Stimulated activated CD4-positive, alpha-beta T cell treated with anti-CD3 and anti-CD28 coated beads, Interleukin-12 subunit alpha, Interleukin-12 subunit beta, amount 100 ng/mL, for 24 hours (primary cell): ENCODE results near the gene CSNK1G1.
"Not testable (repeated sequence)": the region's sequence is repeated elsewhere in the genome, so short reads cannot be mapped to it uniquely, and the experiment has no call there.

ENCODE experiments used
- DNase-seq, 2 experiments: peaks; one replicate each; pipeline ENCODE4 v3.0.0-alpha.2; 2020; ENCODE audit warnings: low read depth in 2 of 2

Gene CSNK1G1

GRCh38 chr15:64349375-64349774 lies 6.6 kb downstream of the CSNK1G1 start:
- DNase-seq = no peak

GRCh38 chr15:64348455-64348854 lies 7.5 kb downstream of the CSNK1G1 start:
- no peak for DNase-seq

GRCh38 chr15:64346242-64346641 lies 9.7 kb downstream of the CSNK1G1 start:
- DNase-seq = not testable (repeated sequence)

GRCh38 chr15:64344651-64345294 lies 11.2 kb downstream of the CSNK1G1 start:
- no peak for DNase-seq

- DNase-seq = no peak
Observed at GRCh38 chr15:64343841-64344240, 12.1 kb downstream of the CSNK1G1 start.

GRCh38 chr15:64343222-64343621 lies 12.8 kb downstream of the CSNK1G1 start:
- DNase-seq = no peak

- no peak for DNase-seq
Observed at GRCh38 chr15:64341961-64342360, 14.0 kb downstream of the CSNK1G1 start.

- DNase-seq = no peak
Observed at GRCh38 chr15:64340355-64340754, 15.6 kb downstream of the CSNK1G1 start.

GRCh38 chr15:64337761-64338160 lies 18.2 kb downstream of the CSNK1G1 start:
- DNase-seq = no peak

GRCh38 chr15:64333986-64334929 lies 21.7 kb downstream of the CSNK1G1 start:
- no peak for DNase-seq

- DNase-seq = no peak
Observed at GRCh38 chr15:64333516-64333915, 22.5 kb downstream of the CSNK1G1 start.

- not testable (repeated sequence) for DNase-seq
Observed at GRCh38 chr15:64331668-64332067, 24.3 kb downstream of the CSNK1G1 start.

GRCh38 chr15:64326975-64327374 lies 29.0 kb downstream of the CSNK1G1 start:
- DNase-seq = not testable (repeated sequence)

- not testable (repeated sequence) for DNase-seq
Observed at GRCh38 chr15:64326458-64326857, 29.5 kb downstream of the CSNK1G1 start.

GRCh38 chr15:64324165-64324877 lies 31.7 kb downstream of the CSNK1G1 start:
- DNase-seq = no peak

- no peak for DNase-seq
Observed at GRCh38 chr15:64315216-64315615, 40.8 kb downstream of the CSNK1G1 start.

GRCh38 chr15:64314456-64314855 lies 41.5 kb downstream of the CSNK1G1 start:
- DNase-seq = no peak

- no peak for DNase-seq
Observed at GRCh38 chr15:64311566-64311965, 44.4 kb downstream of the CSNK1G1 start.

GRCh38 chr15:64310036-64310435 lies 45.9 kb downstream of the CSNK1G1 start:
- DNase-seq = no peak

GRCh38 chr15:64305261-64305660 lies 50.7 kb downstream of the CSNK1G1 start:
- no peak for DNase-seq

GRCh38 chr15:64289550-64289949 lies 66.4 kb downstream of the CSNK1G1 start:
- no peak for DNase-seq

- DNase-seq = no peak
Observed at GRCh38 chr15:64288999-64289398, 67.0 kb downstream of the CSNK1G1 start.
